Left lung (tissue), 10 donors: ENCODE results near the gene SF3A2. TPM values are rescaled to one million over a fixed set of nuclear protein-coding genes. Genes with fewer than 3 reads are reported as not detected.

ENCODE experiments used
- ATAC-seq: fragments of 200-7000 bp; cut with Tn5 transposase; one replicate; pipeline ENCODE4 v1.9.1; 2020; ENCODE audit warnings: moderate library complexity
- DNase-seq, 4 donors: peaks; one replicate each; pipeline ENCODE4 v3.0.0-alpha.2; 2013 to 2020
- H3K27ac ChIP-seq, 2 donors: fragments of 200-600 bp; sonication (generic) in 1 of 2; one replicate each; pipeline versions ENCODE4 v1.5.0 to v1.8.0; 2020 to 2021
- H3K27me3 ChIP-seq, 2 donors: fragments of 200-600 bp; sonication (generic) in 1 of 2; one replicate each; pipeline versions ENCODE4 v1.5.0 to v1.8.0; 2020 to 2021
- H3K36me3 ChIP-seq, 2 donors: fragments of 200-600 bp; sonication (generic) in 1 of 2; one replicate each; pipeline versions ENCODE4 v1.5.0 to v1.8.0; 2020 to 2021
- H3K4me1 ChIP-seq, 2 donors: fragments of 200-600 bp; one replicate each; pipeline ENCODE4 v1.8.0; 2021
- H3K4me3 ChIP-seq, 2 donors: fragments of 200-600 bp; sonication (generic) in 1 of 2; one replicate each; pipeline versions ENCODE4 v1.5.0 to v1.8.0; 2020 to 2021; ENCODE audit warnings: mild to moderate bottlenecking in 1 of 2
- H3K9me3 ChIP-seq, 2 donors: fragments of 200-600 bp; sonication (generic) in 1 of 2; one replicate each; pipeline versions ENCODE4 v1.5.0 to v1.8.0; 2020 to 2021
- CTCF ChIP-seq, 2 donors: fragments of 200-600 bp; sonication (generic) in 1 of 2; IDR thresholded peaks; one replicate each; pipeline versions ENCODE4 v1.5.0 to v1.8.0; 2021; ENCODE audit warnings: antibody characterized with exemption in 2 of 2
- intact Hi-C, 2 donors: fragments of 100-400 bp; cut with DNase I; formaldehyde crosslinking; loops; one replicate each; pipeline versions ENCODE4 v1.11.2 to v1.14.2; 2022
- polyA plus RNA-seq, 6 donors: library from polyadenylated mRNA; unstranded; fragments of 120-200 nt; gene quantifications; one replicate each; pipeline ENCODE4 v1.2.1, GENCODE V29; 2013; ENCODE audit not compliant: insufficient read length in 6 of 6
- total RNA-seq, 2 donors: library from RNA; stranded (reverse); fragmentation: NEBNext Ultra II Directional; extraction: Animal tissue kit (Norgen Biotek cat#: 25700); gene quantifications; one replicate each; pipeline ENCODE4 v1.2.1, GENCODE V29; 2021
- donor health status: DM: no; HTN: yes; CAD: no.
- donor health status: DM: no; HTN: no; CAD: no.

Gene SF3A2
- total and polyA plus RNA-seq, 8 donors, result 50.1 to 81.5 (median 71.4) TPM

- H3K36me3 ChIP-seq, result peaks cover 0 to 26% of the 10 kb centered on the region in 2 donors
- DNase-seq (peak in 1 of 4 donors; percentile 87), ATAC-seq (no peak)
- intact Hi-C loops, result no loop called here
- TF ChIP-seq CTCF (IDR thresholded peaks at IDR 0.05), result no peak
- peak overlapping the region; percentile 54 to 99 for H3K4me3 ChIP-seq
- H3K27ac ChIP-seq, result peak overlapping the region; percentile 58 to 99
- H3K4me1 ChIP-seq, result peaks cover 36 to 81% of the 10 kb centered on the region in 2 donors
- H3K9me3 ChIP-seq, result no peaks in the 10 kb centered on the region
- no peaks in the 10 kb centered on the region for H3K27me3 ChIP-seq
These were observed 32.2 kb downstream of the SF3A2 start for GRCh38 chr19:2268861-2269243.

- Histone ChIP-seq H3K4me3 (peak overlapping the region; percentile 98 to 99), H3K27me3 (no peaks in the 10 kb centered on the region), H3K9me3 (no peaks in the 10 kb centered on the region), H3K27ac (peak overlapping the region; percentile 91 to 99), H3K4me1 (peaks cover 42 to 81% of the 10 kb centered on the region in 2 donors), H3K36me3 (peaks cover 0 to 26% of the 10 kb centered on the region in 2 donors)
- peak; percentile 11 to 15 for TF ChIP-seq CTCF (IDR thresholded peaks at IDR 0.05)
- peak; percentile 97 to 98 (median 98) for DNase-seq
- intact Hi-C loops, result loop anchor here (5.0 to 10.0 kb wide), 2 partner anchors 32 to 115 kb away; partner anchors contain the start of genes PLEKHJ1 (in 2 of the 2) and SF3A2 (in 2 of the 2)
- ATAC-seq, result peak; percentile 87
These were observed 32.9 kb downstream of the SF3A2 start for GRCh38 chr19:2269244-2270156.

GRCh38 chr19:2270157-2270422, 33.5 kb downstream of the SF3A2 start:
- ATAC-seq, result peak; percentile 5
- intact Hi-C loops, result loop anchor here (5.0 to 10.0 kb wide), 2 partner anchors 33 to 115 kb away; partner anchors contain the start of genes PLEKHJ1 (in 2 of the 2) and SF3A2 (in 2 of the 2)
- peak in 2 of 4 donors; percentile 64 to 90 for DNase-seq
- Histone ChIP-seq H3K27ac (peak overlapping the region; percentile 91 to 99), H3K4me3 (peak overlapping the region; percentile 98 to 99), H3K9me3 (no peaks in the 10 kb centered on the region), H3K4me1 (peaks cover 43 to 80% of the 10 kb centered on the region in 2 donors), H3K36me3 (peaks cover 0 to 28% of the 10 kb centered on the region in 2 donors), H3K27me3 (no peaks in the 10 kb centered on the region)
- TF ChIP-seq CTCF (IDR thresholded peaks at IDR 0.05), result no peak

GRCh38 chr19:2270423-2271233, 34.0 kb downstream of the SF3A2 start:
- Histone ChIP-seq H3K27ac (peak overlapping the region; percentile 91 to 99), H3K4me3 (peak overlapping the region; percentile 98 to 99), H3K27me3 (no peaks in the 10 kb centered on the region), H3K9me3 (no peaks in the 10 kb centered on the region), H3K4me1 (peaks cover 49 to 80% of the 10 kb centered on the region in 2 donors), H3K36me3 (peaks cover 0 to 34% of the 10 kb centered on the region in 2 donors)
- peak; percentile 68 to 96 (median 90) for DNase-seq
- intact Hi-C loops, result loop anchor here (5.0 to 10.0 kb wide), 2 partner anchors 33 to 114 kb away; partner anchors contain the start of genes PLEKHJ1 (in 2 of the 2) and SF3A2 (in 2 of the 2)
- TF ChIP-seq CTCF (IDR thresholded peaks at IDR 0.05), result no peak
- peak; percentile 47 for ATAC-seq
